ENCODE data around the gene ZC3H12A. TPM values are rescaled to one million over a fixed set of nuclear protein-coding genes. Genes with fewer than 3 reads are reported as not detected.

ZC3H12A gene
- polyA plus RNA-seq, 3 donors = 5.2 to 155 (median 5.8) TPM

- Histone ChIP-seq H3K4me1 (ENCODE audit: control insufficient read depth in 1 of 2, insufficient read depth in 2 of 2, low read length in 2 of 2) (peaks cover 17 to 21% of the 10 kb centered on the region in 2 donors), H3K9ac (ENCODE audit: insufficient read depth, low read length, poor library complexity, severe bottlenecking) (peak overlapping the region; percentile 80), H3K4me2 (replicated peaks; ENCODE audit: extremely low read depth, low read length, poor library complexity, severe bottlenecking) (peak overlapping the region; percentile 86), H3K36me3 (replicated peaks in 1 of 2; ENCODE audit: control insufficient read depth in 1 of 2, insufficient read depth in 2 of 2, low read length in 2 of 2) (peaks cover 18 to 27% of the 10 kb centered on the region in 2 donors), H3K27me3 (ENCODE audit: control insufficient read depth in 2 of 2, insufficient read depth in 2 of 2, low read length in 2 of 2) (no peaks in the 10 kb centered on the region), H3K79me2 (ENCODE audit: insufficient read depth, low read length) (peaks cover 22% of the 10 kb centered on the region), H3K27ac (ENCODE audit: low read depth in 1 of 2, low read length in 2 of 2) (peak overlapping the region in 1 of 2 donors; percentile 96), H3K9me3 (replicated peaks in 1 of 2; ENCODE audit: control insufficient read depth in 1 of 2, insufficient read depth in 1 of 2, low read length in 2 of 2) (no peaks in the 10 kb centered on the region), H3K4me3 (replicated peaks in 1 of 3; ENCODE audit: low read depth in 2 of 3, low read length in 3 of 3) (peak overlapping the region; percentile 57 to 90 (median 83)), H2AFZ (ENCODE audit: insufficient read depth, low read depth, low read length, poor library complexity, severe bottlenecking) (peak overlapping the region; percentile 95), H4K20me1 (ENCODE audit: insufficient read depth, low read length) (peaks cover 6% of the 10 kb centered on the region)
- TF ChIP-seq CTCF (IDR thresholded peaks at IDR 0.05) = no peak
- H3K4me3 Mint-ChIP-seq = peak overlapping the region; percentile 96 to 98
- peaks cover 0 to under 1% (median 0%) of the 10 kb centered on the region in 7 donors for H3K9me3 Mint-ChIP-seq
- DNase-seq = peak in 1 of 3 donors; percentile 14
- peaks cover 1 to 2% (median 2%) of the 10 kb centered on the region in 3 donors for H3K27me3 Mint-ChIP-seq (ENCODE audit: low read depth in 3 of 3)
- WGBS (ENCODE audit: insufficient coverage) = 9% methylated on average over 19 of the region's 26 CpGs
- peak overlapping the region in 6 of 7 donors; percentile 69 to 90 (median 82) for H3K27ac Mint-ChIP-seq
- peaks cover 24% of the 10 kb centered on the region for H3K4me1 Mint-ChIP-seq
- intact Hi-C loops (cut with micrococcal nuclease) = loop anchor here in 1 of 2 donors (5.0 kb wide), 1 partner anchor 38 kb away; the partner anchor contains the start of gene SNIP1
- peaks cover 27 to 33% of the 10 kb centered on the region in 2 donors for H3K36me3 Mint-ChIP-seq
These were observed 39.5 kb downstream of the ZC3H12A start for GRCh38 chr1:37513795-37514349.

- H3K4me1 ChIP-seq (ENCODE audit: control insufficient read depth in 1 of 2, insufficient read depth in 2 of 2, low read length in 2 of 2) = peaks cover 17 to 21% of the 10 kb centered on the region in 2 donors
- H3K27me3 ChIP-seq (ENCODE audit: control insufficient read depth in 2 of 2, insufficient read depth in 2 of 2, low read length in 2 of 2) = no peaks in the 10 kb centered on the region
- peak within 1 kb of the TSS; percentile 80 for H3K9ac ChIP-seq (ENCODE audit: insufficient read depth, low read length, poor library complexity, severe bottlenecking)
- peaks cover 13 to 21% of the 10 kb centered on the region in 2 donors for H3K36me3 ChIP-seq (replicated peaks in 1 of 2; ENCODE audit: control insufficient read depth in 1 of 2, insufficient read depth in 2 of 2, low read length in 2 of 2)
- peaks cover 23% of the 10 kb centered on the region for H3K4me1 Mint-ChIP-seq
- H3K4me3 Mint-ChIP-seq = peak within 1 kb of the TSS; percentile 96 to 98
- peak within 1 kb of the TSS; percentile 95 to 96 for H3K27ac ChIP-seq (ENCODE audit: low read depth in 1 of 2, low read length in 2 of 2)
- H3K27ac Mint-ChIP-seq = peak within 1 kb of the TSS; percentile 94 to 99 (median 98)
- peaks cover 0 to 3% (median 0%) of the 10 kb centered on the region in 7 donors for H3K9me3 Mint-ChIP-seq
- H2AFZ ChIP-seq (ENCODE audit: insufficient read depth, low read depth, low read length, poor library complexity, severe bottlenecking) = peak within 1 kb of the TSS; percentile 95
- peak; percentile 95 for TF ChIP-seq CTCF (IDR thresholded peaks at IDR 0.05)
- H3K27me3 Mint-ChIP-seq (ENCODE audit: low read depth in 3 of 3) = peaks cover 1 to 4% (median 2%) of the 10 kb centered on the region in 3 donors
- DNase-seq = peak; percentile 79 to 89 (median 87)
- peaks cover 6% of the 10 kb centered on the region for H4K20me1 ChIP-seq (ENCODE audit: insufficient read depth, low read length)
- H3K36me3 Mint-ChIP-seq = peaks cover 21 to 27% of the 10 kb centered on the region in 2 donors
- intact Hi-C loops (cut with micrococcal nuclease) = loop anchor here in 1 of 2 donors (5.0 kb wide), 1 partner anchor 38 kb away; the partner anchor contains the start of gene SNIP1
- peak within 1 kb of the TSS; percentile 86 for H3K4me2 ChIP-seq (replicated peaks; ENCODE audit: extremely low read depth, low read length, poor library complexity, severe bottlenecking)
- no peaks in the 10 kb centered on the region for H3K9me3 ChIP-seq (replicated peaks in 1 of 2; ENCODE audit: control insufficient read depth in 1 of 2, insufficient read depth in 1 of 2, low read length in 2 of 2)
- peaks cover 22% of the 10 kb centered on the region for H3K79me2 ChIP-seq (ENCODE audit: insufficient read depth, low read length)
- H3K4me3 ChIP-seq (replicated peaks in 1 of 3; ENCODE audit: low read depth in 2 of 3, low read length in 3 of 3) = peak within 1 kb of the TSS; percentile 57 to 90 (median 83)
- under 1% methylated on average over 97 of the region's 100 CpGs for WGBS (ENCODE audit: insufficient coverage)
These were observed 40.2 kb downstream of the ZC3H12A start, which contains the start of gene MEAF6 for GRCh38 chr1:37514350-37515184. MEAF6 (minus strand) TSS chr1:37514766; CDS start chr1:37514746, 20 bp downstream.

Data from CD14-positive monocyte (primary cell).